ENCODE measurements around the gene PIGS.

Gene PIGS

DNA sequence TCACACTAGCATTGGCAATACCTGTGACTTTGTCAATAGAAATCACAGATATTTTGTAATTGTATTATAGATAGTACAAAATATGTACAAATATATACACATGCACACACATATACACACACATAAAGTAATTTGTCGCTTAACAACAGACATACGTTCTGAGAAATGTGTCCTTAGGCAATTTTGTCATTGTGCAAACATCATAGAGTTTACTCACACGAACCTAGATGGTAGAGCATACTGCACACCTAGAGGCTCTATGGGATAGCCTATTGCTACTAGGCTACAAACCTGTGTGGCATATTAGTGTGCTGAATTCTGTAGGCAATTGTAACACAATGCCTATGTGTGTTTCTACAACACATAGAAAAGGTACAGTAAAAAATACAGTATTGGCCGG is 29.9 kb downstream of the PIGS start:
- TF ChIP-seq, protein P1, sequence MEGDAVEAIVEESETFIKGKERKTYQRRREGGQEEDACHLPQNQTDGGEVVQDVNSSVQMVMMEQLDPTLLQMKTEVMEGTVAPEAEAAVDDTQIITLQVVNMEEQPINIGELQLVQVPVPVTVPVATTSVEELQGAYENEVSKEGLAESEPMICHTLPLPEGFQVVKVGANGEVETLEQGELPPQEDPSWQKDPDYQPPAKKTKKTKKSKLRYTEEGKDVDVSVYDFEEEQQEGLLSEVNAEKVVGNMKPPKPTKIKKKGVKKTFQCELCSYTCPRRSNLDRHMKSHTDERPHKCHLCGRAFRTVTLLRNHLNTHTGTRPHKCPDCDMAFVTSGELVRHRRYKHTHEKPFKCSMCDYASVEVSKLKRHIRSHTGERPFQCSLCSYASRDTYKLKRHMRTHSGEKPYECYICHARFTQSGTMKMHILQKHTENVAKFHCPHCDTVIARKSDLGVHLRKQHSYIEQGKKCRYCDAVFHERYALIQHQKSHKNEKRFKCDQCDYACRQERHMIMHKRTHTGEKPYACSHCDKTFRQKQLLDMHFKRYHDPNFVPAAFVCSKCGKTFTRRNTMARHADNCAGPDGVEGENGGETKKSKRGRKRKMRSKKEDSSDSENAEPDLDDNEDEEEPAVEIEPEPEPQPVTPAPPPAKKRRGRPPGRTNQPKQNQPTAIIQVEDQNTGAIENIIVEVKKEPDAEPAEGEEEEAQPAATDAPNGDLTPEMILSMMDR (conservative IDR thresholded peaks at IDR 0.05; ENCODE audit: control insufficient read depth, insufficient read depth, low read depth, low read length) = no peak
- H3K4me3 ChIP-seq (ENCODE audit: control insufficient read depth, low read depth, low read length) = no peak overlapping the region
- DNase-seq (ENCODE audit: low read depth) = no peak

DNA sequence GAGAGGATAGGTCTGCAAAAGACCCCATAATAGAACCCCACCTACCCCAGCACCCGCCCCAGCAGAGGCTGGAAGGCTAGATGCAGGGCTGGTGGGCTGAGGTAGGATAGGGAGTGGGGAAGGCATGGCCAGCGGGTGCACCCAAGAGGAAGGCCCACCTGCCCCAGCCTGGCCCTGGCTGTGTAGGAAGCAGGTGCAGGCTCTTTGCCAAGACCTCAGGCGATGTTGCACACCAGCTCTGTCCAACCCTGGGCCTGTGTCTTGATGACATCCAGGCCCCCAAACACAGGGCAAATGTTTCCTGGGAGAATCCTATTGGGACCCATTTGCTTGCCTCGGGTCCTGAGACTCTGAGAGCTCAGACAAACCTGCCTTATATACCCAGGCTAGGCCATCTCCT is 31.1 kb downstream of the PIGS start:
- no peak for DNase-seq (ENCODE audit: low read depth)
- no peak overlapping the region for H3K4me3 ChIP-seq (ENCODE audit: control insufficient read depth, low read depth, low read length)
- TF ChIP-seq, protein P1 (conservative IDR thresholded peaks at IDR 0.05; ENCODE audit: control insufficient read depth, insufficient read depth, low read depth, low read length) = no peak

DNA sequence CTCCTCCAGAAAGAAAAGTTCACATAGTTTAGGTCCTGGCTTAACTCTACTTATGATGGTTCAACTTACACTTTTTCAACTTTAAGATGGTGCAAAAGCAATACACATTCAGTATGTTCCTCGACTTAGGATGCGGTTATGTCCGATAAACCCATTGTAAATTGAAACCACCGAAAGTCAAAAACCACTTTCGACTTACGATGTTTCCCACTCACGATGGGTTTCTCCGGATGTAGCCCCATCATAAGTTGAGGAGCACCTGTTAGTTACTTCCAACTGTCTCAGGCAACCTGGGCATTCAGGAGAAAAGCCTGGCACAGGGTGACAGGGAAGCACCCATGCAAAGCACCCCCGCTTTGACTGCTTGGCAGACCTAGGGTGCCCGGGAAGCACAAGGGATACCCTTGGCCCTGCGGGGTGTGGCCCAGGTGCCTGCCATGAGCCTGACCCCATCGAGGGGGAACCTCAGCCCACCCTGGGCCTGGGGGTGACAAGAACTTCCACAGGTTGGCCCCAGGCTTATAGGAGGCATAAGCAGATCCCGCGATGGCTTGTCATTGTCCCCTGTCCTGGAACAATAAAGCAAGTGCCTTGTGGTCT is 32.9 kb downstream of the PIGS start:
- no peak for DNase-seq (ENCODE audit: low read depth)
- TF ChIP-seq, protein P1 (conservative IDR thresholded peaks at IDR 0.05; ENCODE audit: control insufficient read depth, insufficient read depth, low read depth, low read length) = no peak
- H3K4me3 ChIP-seq (ENCODE audit: control insufficient read depth, low read depth, low read length) = no peak overlapping the region

DNA sequence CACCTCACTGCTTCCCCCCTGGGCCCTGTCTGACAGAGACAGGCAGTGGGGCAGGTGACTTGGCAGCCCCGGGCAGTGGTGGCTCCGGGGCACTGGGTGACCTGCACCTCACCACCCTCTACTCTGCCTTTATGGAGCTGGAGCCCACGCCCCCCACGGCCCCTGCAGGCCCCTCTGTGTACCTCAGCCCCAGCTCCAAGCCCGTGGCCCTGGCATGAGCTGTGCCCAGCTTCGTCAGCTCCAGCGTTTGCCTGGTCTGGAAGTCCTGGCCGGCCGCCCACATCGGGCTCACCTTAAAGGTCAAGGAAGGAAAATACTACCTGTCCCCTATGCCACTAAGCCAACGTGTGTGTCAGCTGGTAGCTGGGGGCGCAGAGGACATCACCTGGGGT is 34.1 kb downstream of the PIGS start:
- TF ChIP-seq, protein P1 (conservative IDR thresholded peaks at IDR 0.05; ENCODE audit: control insufficient read depth, insufficient read depth, low read depth, low read length) = no peak
- no peak overlapping the region for H3K4me3 ChIP-seq (ENCODE audit: control insufficient read depth, low read depth, low read length)
- DNase-seq (ENCODE audit: low read depth) = no peak

DNA sequence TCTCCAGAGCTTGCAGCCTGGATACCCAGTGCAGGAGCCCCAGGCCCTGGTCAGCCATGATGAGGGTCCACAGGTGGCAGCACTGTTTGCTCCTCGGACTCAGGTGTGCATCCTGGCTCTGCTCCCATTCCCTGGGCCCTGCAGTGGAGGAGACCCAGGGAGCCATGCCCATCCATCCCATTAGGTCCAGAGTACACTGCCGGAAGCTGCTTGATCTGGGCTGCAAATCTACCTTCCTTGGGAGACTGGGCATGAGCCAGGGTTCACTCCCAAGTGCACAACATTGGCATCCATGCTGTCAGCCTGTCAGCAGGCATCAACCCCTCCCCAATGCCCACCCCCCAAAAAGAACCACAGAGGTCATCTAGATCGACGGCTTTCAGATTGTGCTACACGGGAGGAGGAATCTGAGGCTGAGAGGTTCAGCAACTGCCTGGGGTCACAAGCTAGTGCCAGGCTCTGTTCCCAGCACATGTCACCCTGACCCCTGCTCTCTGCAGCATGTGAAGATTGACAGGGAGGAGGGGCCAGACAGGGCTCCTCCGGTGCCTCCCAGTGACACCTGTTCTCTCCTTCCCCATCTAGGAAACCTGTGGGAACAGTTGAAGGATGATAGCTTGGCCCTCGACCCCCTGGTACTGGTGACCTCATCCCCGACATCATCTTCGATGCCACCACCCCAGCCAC is 34.6 kb downstream of the PIGS start:
- no peak overlapping the region for H3K4me3 ChIP-seq (ENCODE audit: control insufficient read depth, low read depth, low read length)
- no peak for DNase-seq (ENCODE audit: low read depth)
- TF ChIP-seq, protein P1 (conservative IDR thresholded peaks at IDR 0.05; ENCODE audit: control insufficient read depth, insufficient read depth, low read depth, low read length) = no peak

DNA sequence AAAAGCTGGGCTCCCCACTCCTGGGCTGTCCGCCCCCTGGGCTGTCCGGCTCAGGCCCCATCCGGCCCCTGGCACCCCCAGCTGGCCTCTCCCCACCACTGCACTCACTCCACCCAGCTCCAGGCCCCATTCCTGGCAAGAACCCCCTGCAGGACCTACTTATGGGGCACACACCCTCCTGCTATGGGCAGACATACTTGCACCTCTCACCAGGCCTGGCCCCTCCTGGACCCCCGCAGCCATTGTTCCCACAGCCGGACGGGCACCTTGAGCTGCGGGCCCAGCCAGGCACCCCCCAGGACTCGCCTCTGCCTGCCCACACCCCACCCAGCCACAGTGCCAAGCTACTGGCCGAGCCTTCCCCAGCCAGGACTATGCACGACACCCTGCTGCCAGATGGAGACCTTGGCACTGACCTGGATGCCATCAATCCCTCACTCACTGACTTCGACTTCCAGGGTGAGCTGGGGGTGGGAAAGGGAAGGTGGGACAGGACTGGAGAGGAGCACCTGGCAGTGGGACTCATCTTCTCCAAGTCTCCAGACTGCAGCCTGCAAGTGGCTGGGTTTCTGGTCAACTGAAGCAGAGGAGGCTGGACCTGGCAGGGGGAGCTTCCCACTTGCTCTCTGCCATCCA is 36.5 kb downstream of the PIGS start:
- TF ChIP-seq, protein P1 (conservative IDR thresholded peaks at IDR 0.05; ENCODE audit: control insufficient read depth, insufficient read depth, low read depth, low read length) = no peak
- H3K4me3 ChIP-seq (ENCODE audit: control insufficient read depth, low read depth, low read length) = no peak overlapping the region
- no peak for DNase-seq (ENCODE audit: low read depth)

Data from fibroblast of mammary gland (primary cell).